GM23338 (cell line): Measurements from ENCODE around the gene GAS6. TPM values are rescaled to one million over a fixed set of nuclear protein-coding genes. Genes with fewer than 3 reads are reported as not detected.

Source experiments
- ATAC-seq: fragments of 200-7000 bp; cut with Tn5 transposase; 3 replicates; pipeline ENCODE4 v1.9.1; 2020
- DNase-seq: peaks from one replicate; pipeline ENCODE4 v3.0.0-alpha.2; 2015; ENCODE audit warnings: low spot score
- H2AFZ ChIP-seq: fragments of 200-600 bp; sonication (generic); 2 replicates; pipeline ENCODE4 v1.8.0; 2016; ENCODE audit warnings: antibody characterized with exemption, mild to moderate bottlenecking, moderate library complexity
- H3F3A ChIP-seq: fragments of 200-600 bp; sonication (generic); replicated peaks from 2 replicates; pipeline ENCODE4 v1.8.0; 2017; ENCODE audit warnings: antibody characterized with exemption, mixed run types, low read depth
- H3K27ac ChIP-seq: fragments of 200-600 bp; sonication (generic); 2 replicates; pipeline ENCODE4 v1.6.1; 2016; ENCODE audit warnings: low read depth
- H3K27me3 ChIP-seq: fragments of 200-600 bp; sonication (generic); 2 replicates; pipeline ENCODE4 v1.8.0; 2016; ENCODE audit warnings: mild to moderate bottlenecking, mixed run types, moderate library complexity; ENCODE audit not compliant: insufficient read depth
- H3K36me3 ChIP-seq: fragments of 200-600 bp; sonication (generic); 2 replicates; pipeline ENCODE4 v1.8.0; 2016; ENCODE audit warnings: mild to moderate bottlenecking; ENCODE audit not compliant: insufficient read depth
- H3K4me1 ChIP-seq: fragments of 200-600 bp; sonication (generic); 2 replicates; pipeline ENCODE4 v1.8.0; 2016; ENCODE audit warnings: mild to moderate bottlenecking, moderate library complexity; ENCODE audit not compliant: insufficient read depth
- H3K4me2 ChIP-seq: fragments of 200-600 bp; sonication (generic); 2 replicates; pipeline ENCODE4 v1.7.1; 2017; ENCODE audit warnings: mixed run types
- H3K4me3 ChIP-seq: fragments of 200-600 bp; sonication (generic); 2 replicates; pipeline ENCODE4 v1.6.1; 2016; ENCODE audit warnings: mixed run types
- H3K79me2 ChIP-seq: fragments of 200-600 bp; sonication (generic); replicated peaks from 2 replicates; pipeline ENCODE4 v1.8.0; 2017; ENCODE audit warnings: mild to moderate bottlenecking; ENCODE audit not compliant: insufficient read depth
- H3K9me2 ChIP-seq: fragments of 200-600 bp; sonication (generic); 2 replicates; pipeline ENCODE4 v1.8.0; 2017; ENCODE audit not compliant: insufficient read depth
- H4K20me1 ChIP-seq: fragments of 200-600 bp; sonication (generic); replicated peaks from 2 replicates; pipeline ENCODE4 v1.8.0; 2017; ENCODE audit warnings: mild to moderate bottlenecking; ENCODE audit not compliant: insufficient read depth
- H3K27ac Mint-ChIP-seq: 2 replicates; pipeline ENCODE4 v1.8.0; 2020; ENCODE audit warnings: inconsistent platforms, mild to moderate bottlenecking, moderate library complexity, mixed read lengths
- H3K27me3 Mint-ChIP-seq: 3 replicates; pipeline ENCODE4 v1.8.0; 2022; ENCODE audit warnings: low read depth, mild to moderate bottlenecking, moderate library complexity, mixed read lengths, inconsistent platforms; ENCODE audit not compliant: insufficient read depth, poor library complexity
- H3K36me3 Mint-ChIP-seq: 3 replicates; pipeline ENCODE4 v1.8.0; 2021; ENCODE audit warnings: low read depth, mild to moderate bottlenecking, inconsistent platforms, moderate library complexity, mixed read lengths
- H3K4me1 Mint-ChIP-seq: 3 replicates; pipeline ENCODE4 v1.8.0; 2020; ENCODE audit warnings: mild to moderate bottlenecking, inconsistent platforms, mixed read lengths
- H3K4me3 Mint-ChIP-seq: 3 replicates; pipeline ENCODE4 v1.8.0; 2021; ENCODE audit warnings: moderate library complexity, mild to moderate bottlenecking, inconsistent platforms, mixed read lengths
- H3K9me3 Mint-ChIP-seq: 3 replicates; pipeline ENCODE4 v1.8.0; 2020; ENCODE audit warnings: moderate library complexity, mild to moderate bottlenecking, inconsistent platforms, mixed read lengths
- EZH2 ChIP-seq: fragments of 200-600 bp; sonication (generic); IDR thresholded peaks from one replicate; pipeline ENCODE4 v1.8.0; 2017; ENCODE audit warnings: antibody characterized with exemption, mild to moderate bottlenecking, low read depth; ENCODE audit not compliant: unreplicated experiment
- STAT1 ChIP-seq: IDR thresholded peaks from one replicate; pipeline ENCODE4 v1.6.1; 2016; ENCODE audit warnings: antibody characterized with exemption; ENCODE audit not compliant: unreplicated experiment
- ZNF331 ChIP-seq: fragments of 250-450 bp; sonication (Bioruptor Pico); IDR thresholded peaks from 2 replicates; pipeline ENCODE4 v1.5.0; 2020; ENCODE audit warnings: low read depth, mild to moderate bottlenecking, moderate library complexity
- polyA plus RNA-seq: library from polyadenylated mRNA; unstranded; fragments of >200 nt; fragmentation: Nextera tagmentation; extraction: Ambion mirVana; gene quantifications from 2 replicates; pipeline ENCODE4 v1.2.1, GENCODE V29; 2016
- total RNA-seq: library from RNA; depleted of rRNA; stranded (reverse); fragments of >200 nt; shearing (Covaris generic); gene quantifications from 2 replicates; pipeline ENCODE4 v1.2.3, GENCODE V29; 2014
- TF ChIP-seq, protein P1 (sequence below): IDR thresholded peaks from 2 replicates; pipeline ENCODE4 v1.6.1; 2016; ENCODE audit warnings: antibody characterized with exemption
- TF ChIP-seq, protein P2 (sequence below): fragments of 250-450 bp; sonication (Bioruptor Pico); IDR thresholded peaks from 2 replicates; pipeline ENCODE4 v1.5.0; 2020; ENCODE audit warnings: mild to moderate bottlenecking, moderate library complexity

GAS6 gene
- total and polyA plus RNA-seq, 2 experiments from 2014 or later = 7.9 to 21.2 TPM

DNA sequence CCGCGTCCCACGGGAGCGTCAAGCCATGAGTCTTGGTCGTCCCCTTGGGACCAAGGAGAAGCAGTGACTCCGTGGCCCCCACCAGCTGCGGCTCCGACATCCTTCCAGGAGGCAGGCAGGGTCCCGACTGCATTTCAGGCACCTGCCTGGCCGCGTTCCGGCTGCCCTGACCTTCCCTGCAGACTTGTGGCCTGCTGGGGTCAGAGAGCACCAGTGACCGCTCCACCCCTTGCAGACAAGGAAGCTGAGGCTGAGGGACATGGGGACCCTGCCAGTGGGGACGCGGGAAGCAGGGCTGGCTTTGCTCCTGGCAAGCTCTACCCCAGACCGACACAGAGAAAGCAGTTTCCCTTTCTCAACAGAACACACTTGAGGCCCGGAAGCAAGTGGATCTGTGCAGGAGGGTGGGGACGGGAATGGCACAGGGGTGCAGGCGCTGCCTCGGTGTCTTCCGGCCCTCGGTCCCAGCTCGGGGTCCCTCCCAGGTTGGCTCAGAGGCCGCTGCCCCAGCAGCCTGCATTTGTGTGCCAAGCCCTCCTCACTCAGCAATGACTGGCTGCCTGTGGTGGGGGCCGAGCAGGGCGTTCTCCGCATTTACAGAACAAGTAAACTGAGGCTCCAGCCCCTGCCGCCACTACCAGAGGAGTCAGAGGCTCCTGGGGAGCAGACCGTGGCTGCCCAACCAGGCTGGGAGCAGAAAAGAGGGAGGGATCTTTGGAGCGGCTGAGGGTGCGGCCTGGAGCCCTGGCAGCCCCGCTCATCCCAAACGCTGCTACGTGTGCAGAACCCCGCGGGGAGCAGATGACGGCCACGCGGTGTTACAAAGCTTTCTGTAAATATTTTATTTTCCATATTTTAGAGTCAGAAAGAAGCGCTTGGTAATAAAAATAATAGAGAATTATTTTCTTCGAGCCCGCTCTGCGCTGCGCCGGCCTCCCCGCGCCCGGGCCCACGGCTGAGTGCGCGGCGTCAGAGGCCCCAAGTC, 43.9 kb downstream of the GAS6 start:
- no peak for DNase-seq
- Histone ChIP-seq H2AFZ (no peak overlapping the region), H3F3A (no peaks in the 10 kb centered on the region), H3K27me3 (no peaks in the 10 kb centered on the region), H3K4me2 (no peak overlapping the region), H3K9me2 (no peaks in the 10 kb centered on the region), H3K27ac (no peak overlapping the region), H3K4me1 (no peaks in the 10 kb centered on the region), H3K4me3 (no peak overlapping the region), H3K79me2 (no peaks in the 10 kb centered on the region), H3K36me3 (no peaks in the 10 kb centered on the region), H4K20me1 (no peaks in the 10 kb centered on the region)
- Mint-ChIP-seq H3K9me3 (peaks cover 9% of the 10 kb centered on the region; the same call in 2 of the 3 replicates), H3K4me1 (no peaks in the 10 kb centered on the region), H3K27me3 (peaks cover 16% of the 10 kb centered on the region), H3K4me3 (no peak overlapping the region), H3K27ac (no peak overlapping the region), H3K36me3 (peaks cover 24% of the 10 kb centered on the region)
- TF ChIP-seq STAT1 (no peak), EZH2 (no peak), ZNF331 (CRISPR knock-in tag) (no peak)
- TF ChIP-seq, protein P1, sequence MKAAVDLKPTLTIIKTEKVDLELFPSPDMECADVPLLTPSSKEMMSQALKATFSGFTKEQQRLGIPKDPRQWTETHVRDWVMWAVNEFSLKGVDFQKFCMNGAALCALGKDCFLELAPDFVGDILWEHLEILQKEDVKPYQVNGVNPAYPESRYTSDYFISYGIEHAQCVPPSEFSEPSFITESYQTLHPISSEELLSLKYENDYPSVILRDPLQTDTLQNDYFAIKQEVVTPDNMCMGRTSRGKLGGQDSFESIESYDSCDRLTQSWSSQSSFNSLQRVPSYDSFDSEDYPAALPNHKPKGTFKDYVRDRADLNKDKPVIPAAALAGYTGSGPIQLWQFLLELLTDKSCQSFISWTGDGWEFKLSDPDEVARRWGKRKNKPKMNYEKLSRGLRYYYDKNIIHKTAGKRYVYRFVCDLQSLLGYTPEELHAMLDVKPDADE = no peak
- TF ChIP-seq, protein P2, sequence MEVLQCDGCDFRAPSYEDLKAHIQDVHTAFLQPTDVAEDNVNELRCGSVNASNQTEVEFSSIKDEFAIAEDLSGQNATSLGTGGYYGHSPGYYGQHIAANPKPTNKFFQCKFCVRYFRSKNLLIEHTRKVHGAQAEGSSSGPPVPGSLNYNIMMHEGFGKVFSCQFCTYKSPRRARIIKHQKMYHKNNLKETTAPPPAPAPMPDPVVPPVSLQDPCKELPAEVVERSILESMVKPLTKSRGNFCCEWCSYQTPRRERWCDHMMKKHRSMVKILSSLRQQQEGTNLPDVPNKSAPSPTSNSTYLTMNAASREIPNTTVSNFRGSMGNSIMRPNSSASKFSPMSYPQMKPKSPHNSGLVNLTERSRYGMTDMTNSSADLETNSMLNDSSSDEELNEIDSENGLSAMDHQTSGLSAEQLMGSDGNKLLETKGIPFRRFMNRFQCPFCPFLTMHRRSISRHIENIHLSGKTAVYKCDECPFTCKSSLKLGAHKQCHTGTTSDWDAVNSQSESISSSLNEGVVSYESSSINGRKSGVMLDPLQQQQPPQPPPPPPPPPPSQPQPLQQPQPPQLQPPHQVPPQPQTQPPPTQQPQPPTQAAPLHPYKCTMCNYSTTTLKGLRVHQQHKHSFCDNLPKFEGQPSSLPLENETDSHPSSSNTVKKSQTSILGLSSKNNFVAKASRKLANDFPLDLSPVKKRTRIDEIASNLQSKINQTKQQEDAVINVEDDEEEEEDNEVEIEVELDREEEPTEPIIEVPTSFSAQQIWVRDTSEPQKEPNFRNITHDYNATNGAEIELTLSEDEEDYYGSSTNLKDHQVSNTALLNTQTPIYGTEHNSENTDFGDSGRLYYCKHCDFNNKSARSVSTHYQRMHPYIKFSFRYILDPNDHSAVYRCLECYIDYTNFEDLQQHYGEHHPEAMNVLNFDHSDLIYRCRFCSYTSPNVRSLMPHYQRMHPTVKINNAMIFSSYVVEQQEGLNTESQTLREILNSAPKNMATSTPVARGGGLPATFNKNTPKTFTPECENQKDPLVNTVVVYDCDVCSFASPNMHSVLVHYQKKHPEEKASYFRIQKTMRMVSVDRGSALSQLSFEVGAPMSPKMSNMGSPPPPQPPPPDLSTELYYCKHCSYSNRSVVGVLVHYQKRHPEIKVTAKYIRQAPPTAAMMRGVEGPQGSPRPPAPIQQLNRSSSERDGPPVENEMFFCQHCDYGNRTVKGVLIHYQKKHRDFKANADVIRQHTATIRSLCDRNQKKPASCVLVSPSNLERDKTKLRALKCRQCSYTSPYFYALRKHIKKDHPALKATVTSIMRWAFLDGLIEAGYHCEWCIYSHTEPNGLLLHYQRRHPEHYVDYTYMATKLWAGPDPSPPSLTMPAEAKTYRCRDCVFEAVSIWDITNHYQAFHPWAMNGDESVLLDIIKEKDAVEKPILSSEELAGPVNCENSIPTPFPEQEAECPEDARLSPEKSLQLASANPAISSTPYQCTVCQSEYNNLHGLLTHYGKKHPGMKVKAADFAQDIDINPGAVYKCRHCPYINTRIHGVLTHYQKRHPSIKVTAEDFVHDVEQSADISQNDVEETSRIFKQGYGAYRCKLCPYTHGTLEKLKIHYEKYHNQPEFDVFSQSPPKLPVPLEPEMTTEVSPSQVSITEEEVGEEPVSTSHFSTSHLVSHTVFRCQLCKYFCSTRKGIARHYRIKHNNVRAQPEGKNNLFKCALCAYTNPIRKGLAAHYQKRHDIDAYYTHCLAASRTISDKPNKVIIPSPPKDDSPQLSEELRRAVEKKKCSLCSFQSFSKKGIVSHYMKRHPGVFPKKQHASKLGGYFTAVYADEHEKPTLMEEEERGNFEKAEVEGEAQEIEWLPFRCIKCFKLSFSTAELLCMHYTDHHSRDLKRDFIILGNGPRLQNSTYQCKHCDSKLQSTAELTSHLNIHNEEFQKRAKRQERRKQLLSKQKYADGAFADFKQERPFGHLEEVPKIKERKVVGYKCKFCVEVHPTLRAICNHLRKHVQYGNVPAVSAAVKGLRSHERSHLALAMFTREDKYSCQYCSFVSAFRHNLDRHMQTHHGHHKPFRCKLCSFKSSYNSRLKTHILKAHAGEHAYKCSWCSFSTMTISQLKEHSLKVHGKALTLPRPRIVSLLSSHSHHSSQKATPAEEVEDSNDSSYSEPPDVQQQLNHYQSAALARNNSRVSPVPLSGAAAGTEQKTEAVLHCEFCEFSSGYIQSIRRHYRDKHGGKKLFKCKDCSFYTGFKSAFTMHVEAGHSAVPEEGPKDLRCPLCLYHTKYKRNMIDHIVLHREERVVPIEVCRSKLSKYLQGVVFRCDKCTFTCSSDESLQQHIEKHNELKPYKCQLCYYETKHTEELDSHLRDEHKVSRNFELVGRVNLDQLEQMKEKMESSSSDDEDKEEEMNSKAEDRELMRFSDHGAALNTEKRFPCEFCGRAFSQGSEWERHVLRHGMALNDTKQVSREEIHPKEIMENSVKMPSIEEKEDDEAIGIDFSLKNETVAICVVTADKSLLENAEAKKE (CRISPR knock-in tag) = no peak
- no peak for ATAC-seq
